Measurements from ENCODE around the gene SMARCB1.

DNA sequence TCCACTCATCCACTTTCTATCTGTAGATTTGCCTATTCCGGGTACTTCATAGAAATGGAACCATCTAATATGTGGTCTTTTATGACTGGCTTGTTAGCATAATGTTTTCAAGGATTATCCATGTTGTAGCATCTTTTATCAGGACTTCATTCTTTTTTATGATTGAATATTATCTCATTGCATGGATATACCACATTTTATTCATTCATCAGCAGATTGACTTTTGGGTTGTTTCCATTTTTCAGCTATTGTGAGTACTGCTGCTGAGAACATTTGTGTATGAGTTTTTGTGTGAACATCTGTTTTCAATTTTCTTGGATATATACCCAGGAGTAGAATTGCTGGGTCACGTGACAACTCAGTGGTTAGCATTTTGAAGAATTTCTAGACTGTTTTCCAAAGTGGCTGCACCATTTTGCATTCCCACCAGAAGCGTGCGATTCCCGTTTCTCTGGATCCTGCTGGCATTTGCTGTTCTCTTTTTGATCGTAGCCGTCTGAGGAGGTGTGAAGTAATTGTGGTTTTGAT lies 43.1 kb downstream of the SMARCB1 start:
- TF ChIP-seq POLR2A (IDR thresholded peaks at IDR 0.05; ENCODE audit: low read depth) = no peak
- TF ChIP-seq CTCF (IDR thresholded peaks at IDR 0.05) = no peak
